A549 treated with ZK216348 at 1 μM for 4 hours (cell line): ENCODE data around the gene ST8SIA3. TPM values are rescaled to one million over a fixed set of nuclear protein-coding genes. Genes with fewer than 3 reads are reported as not detected.

ENCODE experiments used
- total RNA-seq: library from RNA; stranded (reverse); fragments of 200-300 nt; extraction: Qiagen RNA extraction; gene quantifications from 5 replicates; pipeline ENCODE4 v1.2.3, GENCODE V29; 2022; ENCODE audit warnings: low read depth

ST8SIA3 gene
- total RNA-seq = not detected in 5 replicates

GRCh38 chr18:57352271-57352701 lies at the start of gene ST8SIA3:
Gene ST8SIA3, plus strand, starts transcription at chr18:57352557. Its CDS starts 290 bp downstream, at chr18:57352847.

Other genes with a start within 250 kb of the ST8SIA3 start
- not detected in 5 replicates for gene BOD1L2, start 205.5 kb upstream of the ST8SIA3 start, total RNA-seq
- 0.32 to 0.48 TPM (median 0.38 TPM) in 5 replicates for gene ONECUT2, start 82.8 kb downstream of the ST8SIA3 start, total RNA-seq
- 33.2 to 39.7 TPM (median 36.2 TPM) in 5 replicates for gene FECH, start 234.1 kb downstream of the ST8SIA3 start, total RNA-seq